Measurements from ENCODE around the gene KCNV2. TPM values are rescaled to one million over a fixed set of nuclear protein-coding genes. Genes with fewer than 3 reads are reported as not detected.

KCNV2 gene
- total RNA-seq, 1 experiment from 2014 or later: not detected

DNA sequence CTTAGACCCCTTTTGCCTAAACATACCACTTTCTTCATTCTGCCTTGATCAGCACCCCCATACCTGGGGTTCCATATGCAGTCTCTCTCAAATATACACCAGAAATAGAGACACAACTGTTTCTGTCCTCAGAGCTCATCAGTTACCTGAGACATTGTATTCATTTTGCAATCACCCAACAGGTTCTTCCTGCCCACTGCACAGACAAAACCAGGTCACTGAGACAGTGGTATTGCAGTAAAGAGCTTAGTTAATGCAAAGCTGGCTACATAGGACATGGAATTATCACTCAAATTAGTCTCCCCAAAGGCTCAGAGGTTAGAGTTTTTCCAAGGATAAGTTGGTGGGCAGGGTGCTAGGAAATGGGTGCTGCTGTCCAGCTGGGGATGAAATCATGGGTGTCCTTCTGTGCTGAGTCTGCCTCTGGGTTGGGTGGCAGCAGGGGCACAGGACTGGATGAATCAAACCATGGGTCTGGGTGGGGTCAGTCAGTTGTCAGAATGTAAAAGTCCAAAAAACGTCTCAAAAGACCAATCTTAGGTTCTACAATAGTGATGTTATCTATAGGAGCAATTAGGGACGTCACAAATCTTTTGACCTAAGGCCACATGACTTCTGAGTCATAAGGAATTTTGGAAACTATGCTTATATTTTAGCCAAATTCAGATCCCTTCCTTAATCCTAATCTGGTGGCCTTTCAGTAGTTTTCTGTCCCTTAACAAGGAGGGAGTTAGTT is 41.0 kb downstream of the KCNV2 start:
- DNase-seq (ENCODE audit: low spot score): no peak

- DNase-seq (ENCODE audit: low spot score): no peak
These were observed 41.7 kb downstream of the KCNV2 start for GRCh38 chr9:2758898-2759510.

DNA sequence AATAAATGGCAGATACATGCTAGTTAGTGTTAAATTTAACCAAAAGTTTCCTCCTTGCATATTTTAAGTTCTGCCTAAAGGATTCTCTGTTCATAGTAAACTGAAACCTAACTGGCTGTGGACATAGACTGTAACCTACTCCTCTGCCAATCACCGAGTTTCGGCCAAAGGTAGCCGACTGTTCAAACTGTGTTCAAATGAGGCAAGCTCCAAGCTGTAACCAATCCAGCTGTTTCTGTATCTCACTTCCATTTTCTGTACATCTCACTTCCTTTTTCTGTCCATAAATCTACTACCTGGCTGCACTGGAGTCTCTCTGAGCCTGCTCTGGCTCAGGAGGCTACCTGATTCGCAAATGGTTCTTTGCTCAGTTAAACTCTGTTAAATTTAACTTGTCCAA is 44.1 kb downstream of the KCNV2 start:
- no peak for DNase-seq (ENCODE audit: low spot score)

DNA sequence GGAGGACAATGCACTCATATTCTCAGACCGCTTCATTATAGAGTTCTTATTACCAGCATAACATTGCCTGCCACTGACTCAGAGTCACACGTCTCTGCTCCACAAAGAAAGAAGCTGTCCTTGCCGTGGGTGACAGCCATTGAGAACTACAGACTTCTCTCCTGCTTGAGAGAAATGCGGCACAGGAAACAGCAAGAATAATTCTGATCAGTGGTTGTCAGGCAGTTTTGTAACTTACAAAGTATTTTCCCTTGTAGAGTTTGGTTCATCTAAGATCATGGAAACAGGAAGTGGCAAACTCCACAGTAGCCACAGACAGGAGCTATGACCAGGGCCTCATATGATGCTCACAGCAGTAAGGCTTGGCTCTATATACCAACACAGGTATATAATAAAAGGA is 47.0 kb downstream of the KCNV2 start:
- DNase-seq (ENCODE audit: low spot score): no peak

DNA sequence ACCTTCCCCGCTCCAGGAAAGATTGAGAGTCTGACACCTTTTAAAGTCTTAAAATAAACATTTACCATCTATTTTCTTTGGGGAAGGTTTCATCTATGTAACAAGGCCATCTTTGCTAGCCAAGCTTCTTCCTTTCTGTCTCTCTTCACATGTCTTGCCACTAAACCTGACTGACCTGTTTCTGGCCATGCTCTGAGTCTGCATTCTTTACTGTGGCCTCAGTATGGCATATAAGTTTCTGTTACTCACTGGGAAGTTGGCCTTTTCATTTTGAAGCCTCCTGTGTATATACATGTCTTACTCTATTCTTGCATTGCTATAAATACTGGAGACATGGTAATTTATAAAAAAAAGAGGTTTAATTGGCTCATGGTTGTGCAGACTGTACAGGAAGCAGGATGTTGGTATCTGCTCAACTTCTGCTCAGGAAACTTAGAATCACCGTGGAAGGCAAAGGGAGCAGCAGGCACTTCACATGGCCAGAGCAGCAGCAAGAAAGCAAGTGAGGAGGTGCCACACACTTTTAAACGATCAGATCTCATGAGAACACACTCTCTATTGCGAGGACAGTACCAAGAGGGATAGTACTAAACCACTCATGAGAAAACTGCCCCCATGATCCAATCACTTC is 48.1 kb downstream of the KCNV2 start:
- peak; percentile 45 for DNase-seq (ENCODE audit: low spot score)

GRCh38 chr9:2767800-2768677 is 50.7 kb downstream of the KCNV2 start:
- no peak for DNase-seq (ENCODE audit: low spot score)

DNA sequence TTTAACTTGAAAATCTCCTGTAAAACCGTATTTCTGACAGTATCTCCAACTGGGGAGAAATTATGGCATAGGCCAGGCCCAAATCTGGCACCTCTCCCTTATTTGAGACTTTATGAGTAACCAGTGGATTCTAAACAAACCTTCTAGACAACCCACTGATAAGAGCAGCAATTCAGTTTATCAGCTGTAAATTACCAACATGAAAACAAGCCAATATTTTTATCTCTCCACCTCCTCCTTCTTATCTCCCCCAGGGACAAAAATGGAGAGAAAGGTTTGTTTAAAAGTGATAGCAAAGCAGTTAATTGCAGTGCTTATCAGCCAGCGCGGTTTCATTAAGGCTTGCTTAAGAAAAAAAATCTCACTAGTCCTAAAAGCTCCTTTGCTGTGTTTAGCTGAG is 53.8 kb downstream of the KCNV2 start:
- DNase-seq (ENCODE audit: low spot score): no peak

DNA sequence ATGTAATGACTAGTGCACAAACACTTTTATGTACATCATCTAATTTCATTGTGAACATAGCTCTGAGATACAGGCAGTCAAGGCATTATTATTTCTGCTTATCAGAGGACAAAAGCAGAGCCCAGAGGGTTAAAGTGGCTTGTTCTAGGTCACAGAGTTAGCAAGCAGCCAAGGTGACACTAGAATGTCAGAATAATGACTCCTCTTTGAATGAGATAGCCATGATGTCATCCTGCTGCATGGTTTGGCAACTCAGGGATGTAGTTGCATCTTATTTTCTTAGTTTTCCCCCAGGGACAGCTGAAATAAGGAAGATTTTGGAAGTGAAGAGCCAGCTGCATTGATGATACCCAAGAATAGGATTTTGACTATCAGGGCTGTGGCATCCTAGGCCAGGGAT is 54.4 kb downstream of the KCNV2 start:
- DNase-seq (ENCODE audit: low spot score): no peak

DNA sequence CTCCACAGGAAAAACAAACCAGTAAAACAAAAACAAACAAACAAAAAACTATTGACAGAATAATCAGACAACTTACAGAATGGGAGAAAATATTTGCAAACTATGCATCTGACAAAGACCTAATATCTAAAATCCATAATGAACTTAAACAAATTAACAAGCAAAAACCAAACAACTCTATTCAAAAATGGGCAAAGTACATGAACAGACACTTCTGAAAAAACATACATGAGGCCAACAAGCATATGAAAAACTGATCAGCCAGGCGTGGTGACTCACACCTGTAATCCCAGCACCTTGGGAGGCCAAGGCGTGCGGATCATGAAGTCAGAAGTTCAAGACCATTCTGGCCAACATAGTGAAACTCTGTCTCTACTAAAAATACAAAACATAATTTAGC is 60.1 kb downstream of the KCNV2 start:
- no peak for DNase-seq (ENCODE audit: low spot score)

DNA sequence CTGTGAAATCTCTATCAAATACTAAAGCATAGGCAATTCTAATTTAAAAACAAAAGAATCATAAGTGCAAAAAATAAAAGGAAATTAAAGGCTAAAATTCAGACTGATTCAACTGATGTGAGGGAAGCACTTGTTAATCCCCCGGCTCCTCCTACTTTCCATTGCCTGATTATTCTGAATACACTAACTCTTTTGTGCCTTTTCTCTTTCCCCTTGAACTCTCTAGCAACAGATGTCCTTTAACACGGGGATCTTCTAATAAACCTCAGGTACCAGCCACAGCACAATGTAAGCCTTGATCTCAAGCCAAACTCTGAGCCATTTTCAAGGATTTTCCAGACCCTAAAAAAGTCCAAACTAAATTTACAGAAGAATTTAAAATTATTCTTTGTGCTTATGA is 61.5 kb downstream of the KCNV2 start:
- no peak for DNase-seq (ENCODE audit: low spot score)

Other genes starting within 250 kb of the KCNV2 start
- gene VLDLR, start 95.7 kb upstream of the KCNV2 start, total RNA-seq (2014; rRNA removed; shearing (Covaris generic)): 1.7 and 2.0 TPM in 2 replicates
- gene PUM3, start 126.6 kb downstream of the KCNV2 start, total RNA-seq (2014; rRNA removed; shearing (Covaris generic)): 28.3 and 30.1 TPM in 2 replicates